Transverse colon (tissue), 4 donors: ENCODE measurements around the gene DEFB132.

ENCODE experiments used
- CTCF ChIP-seq, 5 experiments: fragments of 200-600 bp in 3 of 5; fragments of 450-650 bp in 2 of 5; sonication (generic) in 3 of 5; IDR thresholded peaks; 1 replicate in 2 of 5; 2 replicates in 3 of 5; pipeline ENCODE4 v1.5.1; 2016 to 2017; ENCODE audit warnings: antibody characterized with exemption in 5 of 5, inconsistent platforms in 3 of 5, mild to moderate bottlenecking in 2 of 5, moderate library complexity in 1 of 5
- EP300 ChIP-seq: sonication (generic); formaldehyde crosslinking; IDR thresholded peaks from one replicate; pipeline ENCODE4 v1.6.1; 2017; ENCODE audit warnings: antibody characterized with exemption, low read depth
- POLR2A ChIP-seq: fragments of 450-650 bp; IDR thresholded peaks from one replicate; pipeline ENCODE4 v1.6.1; 2016; ENCODE audit warnings: antibody characterized with exemption, mild to moderate bottlenecking, moderate library complexity
- POLR2AphosphoS5 ChIP-seq, 3 donors: sonication (generic); formaldehyde crosslinking; IDR thresholded peaks; one replicate each; pipeline ENCODE4 v1.6.1; 2016; ENCODE audit warnings: antibody characterized with exemption in 3 of 3

DNA sequence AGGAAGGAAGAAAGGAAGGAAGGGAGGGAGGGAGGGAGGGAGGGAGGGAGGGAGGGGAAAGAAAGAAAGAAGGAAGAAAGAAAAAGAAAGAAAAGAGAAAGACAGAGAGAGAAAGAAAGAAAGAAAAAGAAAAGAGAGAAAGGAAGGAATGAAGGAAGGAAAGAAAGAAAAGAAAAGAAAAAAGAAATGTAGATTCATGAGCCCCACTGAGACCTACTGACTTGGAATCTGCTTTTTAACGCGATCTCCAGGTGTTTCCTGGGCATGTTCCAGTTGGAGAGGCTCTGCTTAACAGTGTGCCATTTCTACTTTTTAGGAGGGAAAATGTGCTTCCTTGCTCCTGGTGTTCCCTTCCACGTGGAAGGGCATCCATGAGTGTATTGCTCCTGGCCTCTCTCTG lies 16.4 kb downstream of the DEFB132 start:
- TF ChIP-seq CTCF (IDR thresholded peaks at IDR 0.05) (no peak), POLR2A (no peak), POLR2AphosphoS5 (IDR thresholded peaks at IDR 0.05) (no peak), EP300 (no peak)
